HTR-8/SVneo (cell line): ENCODE results near the gene IFNGR1.

ENCODE experiments used
- DNase-seq: peaks from one replicate; pipeline ENCODE4 v3.0.0; 2011; ENCODE audit warnings: low spot score, mixed read lengths; ENCODE audit not compliant: insufficient read length
- FAIRE-seq: peaks from 2 replicates; lab custom pipeline; 2011; peaks lifted over from hg19 to GRCh38; lab: Jason Lieb, UNC

Gene IFNGR1

DNA sequence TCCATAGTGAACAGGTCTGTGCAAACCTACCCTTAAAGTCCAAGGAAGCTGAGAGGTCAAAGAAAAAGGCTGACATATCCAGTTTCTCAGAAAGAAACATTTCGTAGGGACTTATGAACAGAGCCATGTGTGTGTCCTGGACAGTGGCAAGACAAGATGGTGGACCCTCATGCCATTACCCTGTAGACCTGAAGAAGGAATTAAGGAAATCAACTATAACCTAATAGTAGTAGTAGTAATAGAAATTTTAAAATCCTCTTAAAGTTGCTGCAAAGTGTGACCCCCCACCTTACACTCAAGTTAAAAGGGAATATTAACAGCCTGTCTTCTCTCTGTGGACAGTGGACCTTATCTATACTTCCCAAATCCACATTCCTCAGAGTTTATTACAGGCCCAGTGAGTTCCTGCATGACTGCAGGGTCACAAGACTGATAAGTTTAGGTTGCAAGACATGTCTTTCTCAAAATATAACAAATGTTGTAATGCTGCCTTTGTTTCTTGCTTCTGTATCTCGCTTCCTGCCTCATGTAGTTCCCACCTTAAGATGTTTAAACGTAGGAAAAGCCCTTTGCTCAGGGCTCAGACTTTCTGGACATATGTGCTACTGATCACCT lies 56.4 kb downstream of the IFNGR1 start:
- FAIRE-seq (no peak), DNase-seq (no peak)

DNA sequence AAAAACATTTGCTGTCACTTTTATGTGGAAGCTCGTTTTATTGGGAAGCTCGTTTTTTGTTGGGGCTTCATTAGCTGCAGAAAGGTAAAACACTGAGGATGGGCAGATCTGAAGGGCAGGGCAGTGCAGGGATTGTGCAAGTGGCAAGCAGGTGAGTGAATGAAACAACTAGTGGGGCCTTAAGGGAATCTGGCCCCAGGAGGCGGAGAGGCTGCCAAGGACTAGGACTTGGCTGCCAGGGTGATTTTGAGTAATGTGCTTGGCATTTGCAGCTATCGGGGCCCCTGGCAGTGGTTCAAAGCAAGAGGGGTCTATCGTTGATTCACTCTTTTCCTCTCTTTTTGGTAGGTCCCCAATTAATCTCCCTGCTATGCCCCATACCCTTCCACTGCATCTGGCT lies 57.2 kb downstream of the IFNGR1 start:
- FAIRE-seq (no peak), DNase-seq (no peak)

DNA sequence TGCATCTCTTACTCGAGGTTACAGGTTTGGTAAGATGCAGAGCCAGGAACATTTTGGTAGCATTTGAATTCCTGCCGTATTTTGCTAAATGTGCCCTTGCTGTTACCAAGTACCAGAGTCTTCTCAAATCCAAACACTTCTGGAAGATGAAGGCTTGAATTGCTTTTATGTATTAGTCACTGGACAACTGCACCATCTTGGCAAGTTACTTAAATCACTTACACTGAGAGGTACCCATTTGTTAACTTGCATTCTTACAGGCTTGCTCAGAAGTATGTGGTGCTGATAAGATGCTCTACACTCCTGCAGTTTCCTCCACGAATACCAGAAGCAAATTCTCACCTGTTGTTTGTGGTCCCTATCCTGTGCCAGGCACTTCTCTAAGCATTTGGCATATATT lies 58.4 kb downstream of the IFNGR1 start:
- no peak for DNase-seq
- FAIRE-seq = no peak

DNA sequence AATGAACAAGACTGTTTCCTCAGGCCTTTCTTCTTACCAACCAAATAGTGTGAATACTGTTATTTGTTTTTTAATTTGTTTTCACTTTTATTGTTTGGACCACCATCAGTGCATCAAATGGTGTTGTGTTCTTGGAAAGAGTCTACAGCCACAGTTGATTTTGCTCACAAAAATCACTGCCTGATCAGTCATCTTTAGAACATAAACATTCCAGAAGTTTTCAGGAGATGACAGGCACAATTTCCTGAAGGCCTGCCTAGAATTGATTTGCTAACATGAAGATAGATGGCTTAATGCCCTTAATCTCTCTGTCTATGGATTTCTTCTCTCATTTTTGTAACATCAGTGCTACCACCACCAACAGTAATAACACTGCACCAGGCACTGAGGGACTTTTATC lies 59.3 kb downstream of the IFNGR1 start:
- FAIRE-seq (no peak), DNase-seq (no peak)

DNA sequence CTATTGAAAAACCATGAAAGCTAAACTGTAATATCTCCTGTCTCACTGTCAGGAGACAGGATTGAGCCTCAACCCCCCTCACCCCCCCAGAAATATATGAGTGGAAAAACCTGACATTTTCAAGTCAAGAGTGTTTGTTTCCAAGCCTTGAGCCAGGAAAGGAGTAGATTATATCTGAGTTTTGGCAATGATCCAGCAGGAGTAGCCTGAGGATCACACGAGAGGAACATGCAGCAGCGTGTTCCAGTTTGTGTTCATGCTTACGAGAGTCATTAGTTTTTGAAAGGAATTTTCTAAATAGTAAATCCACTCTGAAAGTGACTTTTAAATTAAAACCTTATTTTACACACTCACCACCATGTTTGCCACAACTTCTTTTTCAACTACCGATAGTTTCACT lies 61.6 kb downstream of the IFNGR1 start:
- no peak for FAIRE-seq

DNA sequence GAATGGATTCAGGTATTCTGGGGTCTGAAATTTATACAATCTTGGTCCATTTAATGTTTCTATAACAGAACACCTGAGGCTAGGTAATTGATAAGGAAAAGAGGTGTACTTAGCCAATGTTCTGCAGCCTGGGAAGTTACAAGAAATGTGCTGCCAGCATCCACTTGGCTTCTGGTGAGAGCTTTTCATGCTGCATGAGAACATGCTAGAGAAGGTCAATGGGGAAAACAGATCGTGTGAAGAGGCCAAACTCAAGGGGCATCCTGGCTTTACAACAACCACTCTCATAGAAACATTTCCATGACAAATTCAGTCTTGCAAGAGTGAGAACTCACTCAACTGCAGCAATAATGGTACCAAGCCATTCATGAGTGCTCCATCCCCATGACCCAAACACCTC lies 62.5 kb downstream of the IFNGR1 start:
- no peak for DNase-seq
- FAIRE-seq = no peak

More for the DNA sequence above, 61.6 kb downstream of the IFNGR1 start:
- no peak for DNase-seq

DNA sequence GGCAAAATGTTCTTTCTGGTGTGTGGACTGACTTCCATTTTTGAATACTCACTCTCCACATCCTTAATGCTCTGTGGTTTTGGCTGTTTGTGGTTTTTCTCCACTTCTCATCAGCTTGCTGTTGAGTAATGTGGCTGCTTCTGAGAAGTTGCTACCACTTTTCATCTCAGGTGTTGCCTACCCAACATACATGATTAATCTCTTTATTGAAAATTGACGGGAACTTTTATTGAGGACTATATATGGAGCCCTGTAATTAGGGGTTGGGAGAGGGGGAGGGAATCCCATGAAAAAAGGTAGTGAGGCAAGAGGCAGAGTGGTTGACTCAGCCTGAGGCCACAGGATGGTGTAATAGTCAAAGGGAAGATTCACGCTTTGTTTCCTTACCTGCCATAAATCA lies 63.4 kb downstream of the IFNGR1 start:
- no peak for DNase-seq
- no peak for FAIRE-seq

DNA sequence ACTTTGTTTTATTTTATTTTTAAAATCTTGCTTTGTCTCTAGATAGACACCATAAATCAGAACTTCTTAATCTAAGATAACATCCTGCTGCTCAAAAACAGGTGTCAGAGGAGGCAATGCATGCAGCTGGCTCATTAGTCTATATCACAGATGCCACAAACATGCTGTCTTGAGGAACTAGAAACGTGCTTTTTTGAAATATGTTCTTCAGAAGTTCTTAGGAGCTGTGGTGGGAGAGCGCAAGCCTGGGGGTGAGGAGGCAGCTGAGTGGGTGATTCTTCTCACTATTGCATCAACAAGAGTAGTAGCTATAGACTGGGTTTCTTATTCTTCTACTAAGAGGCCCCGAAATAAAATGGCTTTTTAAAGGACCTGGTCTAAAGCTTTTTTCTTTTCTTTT lies 69.1 kb downstream of the IFNGR1 start:
- DNase-seq (no peak), FAIRE-seq (no peak)

DNA sequence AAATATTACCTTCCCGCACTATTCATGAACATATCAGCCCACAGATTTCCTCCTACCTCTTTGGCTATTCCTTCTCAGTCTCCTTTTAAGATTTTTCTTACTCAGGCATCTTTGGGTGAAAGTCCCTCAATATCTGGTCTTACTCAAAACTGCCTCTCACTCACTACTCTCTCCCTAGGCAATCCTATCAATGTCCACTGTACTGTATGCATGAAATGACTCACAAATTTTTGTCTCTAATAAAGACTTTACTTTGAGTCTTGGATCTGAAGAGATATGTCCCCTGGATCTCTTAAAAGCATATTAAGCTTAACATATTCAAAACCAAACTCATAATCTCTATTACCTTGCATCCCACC lies 70.2 kb downstream of the IFNGR1 start:
- no peak for FAIRE-seq
- DNase-seq = no peak

DNA sequence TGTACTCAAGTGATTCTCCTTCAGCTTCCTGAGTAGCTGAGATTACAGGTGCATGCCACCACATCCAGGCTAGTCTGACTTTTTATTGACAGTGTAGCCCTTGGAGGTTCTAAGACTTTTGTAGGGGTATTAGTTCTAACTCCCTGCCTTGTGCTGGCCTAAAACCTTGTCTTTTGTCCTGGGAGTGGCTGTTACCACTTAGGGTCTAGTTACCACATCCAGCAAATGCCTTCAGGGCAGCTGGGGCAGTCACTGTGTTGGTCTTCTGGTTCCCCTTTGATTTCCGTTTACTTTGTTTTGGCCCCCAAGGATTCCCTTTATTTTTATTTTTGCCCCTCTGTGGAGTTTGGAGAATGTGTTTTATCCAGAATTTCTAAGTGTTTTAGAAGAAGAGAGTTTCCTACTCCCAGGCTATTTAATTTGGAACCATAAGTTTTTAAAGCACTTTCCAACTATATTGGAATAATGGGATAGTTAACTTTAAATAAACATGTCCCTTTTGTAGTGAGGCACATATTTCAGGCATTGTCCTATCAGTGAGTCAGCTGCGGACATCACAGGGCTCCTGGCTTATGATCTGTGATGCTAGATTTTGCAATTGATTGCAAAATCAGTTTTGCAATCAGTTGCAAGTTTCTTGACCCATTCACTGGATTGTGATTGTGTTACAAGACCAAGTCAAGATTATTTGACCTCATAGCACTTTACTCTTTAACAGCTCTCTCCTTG lies 70.7 kb downstream of the IFNGR1 start:
- no peak for DNase-seq

More for the DNA sequence above, 70.7 kb downstream of the IFNGR1 start:
- FAIRE-seq = no peak
